HL-60/S4 treated with phorbol 12-myristate 13-acetate at 8.2 ng/mL for 4 days and 3 days (cell line): Measurements from ENCODE around the gene ADH4.
"Not testable (repeated sequence)": the region's sequence is repeated elsewhere in the genome, so short reads cannot be mapped to it uniquely, and the experiment has no call there.

Experiments
- in situ Hi-C: fragments of 300-500 bp; cut with MboI; formaldehyde crosslinking; loops from 2 replicates; pipeline ENCODE4 v1.15.0; 2022; ENCODE audit warnings: low sequenced_read_pairs

The ADH4 gene

GRCh38 chr4:99084595-99084994 is 59.5 kb downstream of the ADH4 start:
- in situ Hi-C loops: no loop called here

DNA sequence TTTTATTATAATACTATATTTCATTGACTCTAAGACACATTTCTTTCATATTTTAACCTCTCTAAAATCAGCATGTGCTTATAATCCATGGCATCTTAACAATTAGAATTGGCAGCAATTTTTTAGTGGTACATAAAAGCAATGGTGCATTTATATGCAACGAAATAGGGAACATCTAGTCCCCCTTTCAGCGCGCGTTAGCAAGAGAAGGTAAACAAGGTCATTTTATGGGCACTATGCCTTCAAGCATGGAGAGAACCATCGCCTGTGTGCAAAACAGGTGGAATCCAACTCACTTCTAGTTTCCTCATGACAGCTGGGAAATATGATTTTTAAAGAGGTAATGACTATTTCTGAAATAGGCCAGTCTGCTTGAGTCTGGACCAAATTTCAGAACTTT is 61.9 kb downstream of the ADH4 start:
- in situ Hi-C loops: no loop called here

- in situ Hi-C loops: not testable (repeated sequence)
Measured at GRCh38 chr4:99080869-99081268, 63.2 kb downstream of the ADH4 start.

DNA sequence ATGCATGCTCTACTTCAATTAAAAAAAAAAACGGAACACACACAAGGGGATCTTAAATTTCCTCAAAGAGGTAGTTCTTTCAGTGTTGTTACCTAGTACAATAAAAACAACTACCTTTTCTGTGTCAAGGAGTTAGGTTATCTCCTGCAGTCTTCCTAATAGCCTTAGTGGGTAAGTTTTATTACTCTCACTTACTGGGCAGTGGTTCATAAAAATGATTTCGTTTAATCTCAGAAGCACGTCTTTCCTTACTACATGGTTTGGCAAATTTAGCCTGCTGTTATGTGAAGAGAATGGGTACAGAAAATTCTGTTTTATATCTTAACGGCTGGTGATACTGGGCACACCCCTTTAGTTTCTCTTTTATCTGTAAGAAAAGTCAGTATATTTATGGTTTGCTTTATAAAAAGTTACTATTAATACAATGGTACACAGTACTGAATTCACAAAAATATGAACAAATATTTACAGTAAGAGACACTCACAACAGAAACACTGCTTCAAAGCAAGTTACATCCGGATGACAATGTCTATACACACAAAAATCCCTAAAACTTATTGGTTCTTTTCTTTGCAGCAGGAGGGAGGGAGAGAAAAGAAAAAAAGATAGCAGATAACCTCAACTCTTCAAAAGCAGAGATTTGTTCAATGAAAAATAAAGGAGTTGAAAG is 64.3 kb downstream of the ADH4 start:
- in situ Hi-C loops: no loop called here

- in situ Hi-C loops: no loop called here
Measured at GRCh38 chr4:99078931-99079624, 65.0 kb downstream of the ADH4 start.

DNA sequence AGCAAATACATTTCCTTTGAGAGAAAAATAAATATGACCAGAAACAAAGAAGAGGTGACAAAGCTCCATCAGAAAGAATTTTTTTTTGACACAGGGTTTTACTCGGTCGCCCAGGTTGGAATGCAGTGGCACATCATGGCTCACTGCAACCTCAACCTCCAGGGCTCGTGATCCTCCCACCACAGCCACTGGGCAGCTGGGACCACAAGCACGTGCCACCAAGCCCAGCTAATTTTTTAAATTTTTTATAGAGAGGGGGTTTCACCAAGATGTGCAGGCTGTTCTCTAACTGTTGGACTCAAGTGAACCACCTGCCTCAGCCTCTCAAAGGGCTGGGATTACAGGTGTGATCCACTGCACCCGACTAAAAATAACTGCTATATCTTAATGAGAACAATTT is 65.8 kb downstream of the ADH4 start:
- in situ Hi-C loops: no loop called here

DNA sequence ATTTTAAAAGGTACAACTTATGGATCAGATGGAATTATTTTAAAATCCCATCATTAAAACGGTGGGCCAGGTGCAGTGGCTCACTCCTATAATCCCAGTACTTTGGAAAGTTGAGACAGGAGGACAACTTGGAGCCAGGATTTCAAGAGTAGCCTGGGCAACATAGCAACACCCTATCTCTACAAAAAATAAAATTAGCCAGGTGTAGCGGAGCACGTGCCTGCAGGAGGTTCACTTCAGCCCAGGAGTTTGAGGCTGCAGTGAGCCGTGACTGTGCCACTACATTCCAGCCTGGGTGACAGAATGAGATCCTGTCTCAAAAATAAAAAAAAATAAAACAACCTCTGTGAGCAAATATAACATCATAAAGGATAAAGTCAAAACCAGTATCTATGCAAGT is 66.9 kb downstream of the ADH4 start:
- in situ Hi-C loops: no loop called here

GRCh38 chr4:99076292-99076976 is 67.7 kb downstream of the ADH4 start:
- in situ Hi-C loops: no loop called here

- in situ Hi-C loops: loop anchor here (25.0 kb wide), 1 partner anchor 338 kb away; no protein-coding TSS in a partner anchor
Measured at GRCh38 chr4:99074816-99075215, 69.3 kb downstream of the ADH4 start.
